Heart left ventricle (tissue), 16 donors: ENCODE results near the gene FNBP1. TPM values are rescaled to one million over a fixed set of nuclear protein-coding genes. Genes with fewer than 3 reads are reported as not detected.

ENCODE experiments used
- ATAC-seq, 4 donors: fragments of 200-7000 bp; cut with Tn5 transposase; one replicate each; pipeline ENCODE4 v1.9.1; 2020 to 2022; ENCODE audit warnings: moderate library complexity in 4 of 4, mild to moderate bottlenecking in 3 of 4, moderate number of reproducible peaks in 1 of 4
- DNase-seq, 5 donors: peaks; one replicate each; pipeline ENCODE4 v3.0.0-alpha.2; 2020
- H3K27ac ChIP-seq, 12 donors: fragments of 200-600 bp; sonication (generic) in 4 of 12; one replicate each; pipeline versions ENCODE4 v1.5.0 to v1.8.0; 2016 to 2022; ENCODE audit warnings: mild to moderate bottlenecking in 2 of 12
- H3K27me3 ChIP-seq, 9 donors: fragments of 200-600 bp; sonication (generic) in 2 of 9; one replicate each; pipeline versions ENCODE4 v1.5.1 to v1.8.0; 2016 to 2022; ENCODE audit warnings: mild to moderate bottlenecking in 3 of 9
- H3K36me3 ChIP-seq, 9 donors: fragments of 200-600 bp; sonication (generic) in 2 of 9; one replicate each; pipeline versions ENCODE4 v1.5.0 to v1.8.0; 2018 to 2022; ENCODE audit warnings: mild to moderate bottlenecking in 2 of 9
- H3K4me1 ChIP-seq, 12 donors: fragments of 200-600 bp; sonication (generic) in 4 of 12; one replicate each; pipeline versions ENCODE4 v1.5.0 to v1.8.0; 2016 to 2022; ENCODE audit warnings: mild to moderate bottlenecking in 3 of 12
- H3K4me3 ChIP-seq, 12 donors: fragments of 200-600 bp; sonication (generic) in 4 of 12; one replicate each; pipeline versions ENCODE4 v1.5.0 to v1.8.0; 2017 to 2022; ENCODE audit warnings: mild to moderate bottlenecking in 9 of 12, moderate library complexity in 4 of 12
- H3K9me3 ChIP-seq, 12 donors: fragments of 200-600 bp; sonication (generic) in 4 of 12; one replicate each; pipeline versions ENCODE4 v1.5.0 to v1.8.0; 2016 to 2022; ENCODE audit warnings: mild to moderate bottlenecking in 1 of 12
- POLR2A ChIP-seq, 2 donors: fragments of 450-650 bp; IDR thresholded peaks; one replicate each; pipeline ENCODE4 v1.6.1; 2017; ENCODE audit warnings: antibody characterized with exemption in 2 of 2, mild to moderate bottlenecking in 2 of 2, moderate library complexity in 2 of 2
- WGBS, 4 donors: extraction: QIAGEN DNeasy Blood & Tissue Kit in 2 of 4; methylation state at CpG; one replicate each; pipeline versions ENCODE4 v1.1.5 to v1.1.7; 2013 to 2018; 5-methylcytosine and 5-hydroxymethylcytosine counted together
- intact Hi-C, 10 donors: fragments of 100-400 bp; cut with DNase I; formaldehyde crosslinking; loops; one replicate each; pipeline versions ENCODE4 v1.11.1 to v1.14.2; 2022
- polyA plus RNA-seq, 2 donors: library from polyadenylated mRNA; stranded (reverse); fragments of 200-250 nt; gene quantifications; one replicate each; pipeline ENCODE4 v1.2.3, GENCODE V29; 2013
- total RNA-seq, 9 donors: library from RNA; depleted of rRNA in 2 of 9; stranded (reverse); fragments of >200 nt in 2 of 9; fragmentation: NEBNext Ultra II Directional in 3 of 9; extraction: Animal tissue kit (Norgen Biotek cat#: 25700) in 3 of 9; gene quantifications; one replicate each; pipeline versions ENCODE4 v1.1.0 to v1.2.4, GENCODE V29; 2016 to 2023
- TF ChIP-seq, protein P1 (sequence below), 12 donors: fragments of 200-600 bp; sonication (generic) in 4 of 12; IDR thresholded peaks; one replicate each; pipeline versions ENCODE4 v1.5.0 to v1.8.0; 2018 to 2022; ENCODE audit warnings: antibody characterized with exemption in 12 of 12, mild to moderate bottlenecking in 5 of 12
- donor health status: ischemic (EF 13 %, LVEDD 7.1; RV severe dilation, severe dysfunction).
- donor health status: healthy with polysubstance abuse.
- donor health status: DM: no; HTN: yes; CAD: no.
- donor health status: DM: no; HTN: no; CAD: no.
- donor health status: ischemic (EF 25% LVEDD 6.9; RV normal size, moderate dysfunction).
- donor health status: ischemic (EF 25% LVEDD 5.7; RV mildly dilated, moderate dysfunction).
- donor health status: healthy.
- donor health status: DM: yes; HTN: yes; CAD: no.
- donor health status: ischemic (EF 35%, LVEDD 5.7; RV mildly dilated, moderate dysfunction).
- donor health status: nonischemic (EF 11% LVEDD 7.7; RV severe dilation, severe dysfunction).
- donor health status: DM: yes; HTN: yes; CAD: no.
- donor health status: PGD.
- donor health status: ischemic (EF 29% LVEDD 5.4; RV normal size, mild dysfunction).
- donor health status: nonischemic (EF 23%, LVEDD 6.1; RV moderate dilation, normal function).

FNBP1 gene
- total and polyA plus RNA-seq, 11 donors: 6.9 to 47.3 (median 24.1) TPM

DNA sequence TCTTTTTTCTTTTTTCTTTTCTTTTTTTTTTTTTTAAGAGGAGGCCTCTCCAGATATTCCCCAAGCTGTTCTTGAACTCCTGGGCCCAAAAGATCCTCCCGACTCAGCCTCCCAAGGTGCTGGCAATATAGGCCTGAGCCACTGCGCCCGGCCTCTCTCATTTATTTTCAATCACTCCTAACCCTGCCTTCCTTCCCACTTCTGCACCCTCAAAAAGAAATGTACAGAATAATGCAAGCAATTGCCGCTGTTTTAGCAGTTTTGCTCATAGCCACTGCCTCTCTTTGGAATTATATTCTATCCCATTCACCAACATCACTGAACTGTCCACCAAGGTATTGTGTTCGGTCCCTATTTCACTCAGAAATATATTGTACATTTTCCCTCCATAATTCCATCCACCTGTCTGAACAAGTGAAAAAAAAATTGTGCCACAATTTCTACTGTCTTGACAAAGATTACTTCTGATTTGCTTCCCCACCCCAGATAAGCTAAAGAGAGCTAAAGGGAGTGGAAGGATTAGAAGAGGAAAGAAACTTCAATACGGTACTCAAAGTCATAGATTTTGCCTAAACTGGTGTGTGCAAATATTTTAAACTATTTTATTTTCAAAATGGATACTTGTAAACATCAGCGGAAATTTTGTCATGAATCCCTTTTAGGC lies 1.9 kb downstream of the FNBP1 start:
- no peaks in the 10 kb centered on the region for H3K36me3 ChIP-seq
- DNase-seq (no peak), ATAC-seq (no peak)
- H3K9me3 ChIP-seq: no peaks in the 10 kb centered on the region
- H3K27ac ChIP-seq: peak overlapping the region in 7 of 12 donors; percentile 91 to 97 (median 96)
- H3K27me3 ChIP-seq: no peaks in the 10 kb centered on the region
- 74 to 82% (median 78%) methylated on average over 7 of the region's 7 CpGs for WGBS, 4 donors
- TF ChIP-seq, protein P1, sequence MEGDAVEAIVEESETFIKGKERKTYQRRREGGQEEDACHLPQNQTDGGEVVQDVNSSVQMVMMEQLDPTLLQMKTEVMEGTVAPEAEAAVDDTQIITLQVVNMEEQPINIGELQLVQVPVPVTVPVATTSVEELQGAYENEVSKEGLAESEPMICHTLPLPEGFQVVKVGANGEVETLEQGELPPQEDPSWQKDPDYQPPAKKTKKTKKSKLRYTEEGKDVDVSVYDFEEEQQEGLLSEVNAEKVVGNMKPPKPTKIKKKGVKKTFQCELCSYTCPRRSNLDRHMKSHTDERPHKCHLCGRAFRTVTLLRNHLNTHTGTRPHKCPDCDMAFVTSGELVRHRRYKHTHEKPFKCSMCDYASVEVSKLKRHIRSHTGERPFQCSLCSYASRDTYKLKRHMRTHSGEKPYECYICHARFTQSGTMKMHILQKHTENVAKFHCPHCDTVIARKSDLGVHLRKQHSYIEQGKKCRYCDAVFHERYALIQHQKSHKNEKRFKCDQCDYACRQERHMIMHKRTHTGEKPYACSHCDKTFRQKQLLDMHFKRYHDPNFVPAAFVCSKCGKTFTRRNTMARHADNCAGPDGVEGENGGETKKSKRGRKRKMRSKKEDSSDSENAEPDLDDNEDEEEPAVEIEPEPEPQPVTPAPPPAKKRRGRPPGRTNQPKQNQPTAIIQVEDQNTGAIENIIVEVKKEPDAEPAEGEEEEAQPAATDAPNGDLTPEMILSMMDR (IDR thresholded peaks at IDR 0.05): no peak
- TF ChIP-seq POLR2A (IDR thresholded peaks at IDR 0.05): no peak
- peak overlapping the region in 9 of 12 donors; percentile 65 to 97 (median 94) for H3K4me3 ChIP-seq
- peaks cover 0 to 82% (median 28%) of the 10 kb centered on the region in 12 donors for H3K4me1 ChIP-seq
- intact Hi-C loops: loop anchor here in 5 of 10 donors (5.0 to 10.0 kb wide), 5 partner anchors 74 to 154 kb away; no protein-coding TSS in a partner anchor

DNA sequence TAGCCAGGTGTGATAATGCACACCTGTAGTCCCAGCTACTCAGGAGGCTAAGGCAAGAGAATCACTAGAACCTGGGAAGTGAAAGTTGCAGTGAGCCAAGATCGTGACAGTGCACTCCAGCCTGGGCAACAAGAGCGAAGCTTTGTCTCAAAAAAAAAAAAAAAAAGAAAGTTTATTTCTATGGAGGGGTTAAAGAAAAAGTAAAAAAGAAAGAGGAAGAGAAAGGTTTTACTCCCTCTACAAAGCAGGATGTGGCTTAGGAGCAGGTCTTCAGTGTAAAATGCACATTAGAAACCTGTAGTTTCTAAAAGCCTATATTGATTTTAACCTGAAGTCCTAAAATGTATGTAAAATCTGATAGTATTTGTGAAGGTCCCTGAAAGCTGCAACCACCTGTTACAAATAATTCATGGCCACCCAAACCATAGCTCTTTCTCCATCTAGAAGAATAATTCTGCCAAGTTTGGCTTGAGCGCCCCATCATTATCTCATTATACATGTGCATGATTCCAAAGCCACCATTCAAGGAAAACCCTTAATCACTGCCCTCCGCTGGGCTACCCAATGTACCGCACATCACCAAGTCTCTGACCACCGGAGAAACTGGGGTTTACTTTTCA lies 3.4 kb downstream of the FNBP1 start:
- intact Hi-C loops: loop anchor here in 6 of 10 donors (5.0 to 10.0 kb wide), 5 partner anchors 72 to 152 kb away; no protein-coding TSS in a partner anchor
- H3K27me3 ChIP-seq: no peaks in the 10 kb centered on the region
- TF ChIP-seq POLR2A (IDR thresholded peaks at IDR 0.05): no peak
- TF ChIP-seq, protein P1 (IDR thresholded peaks at IDR 0.05): peak in 1 of 12 donors; percentile 11
- 81 to 92% (median 88%) methylated on average over 6 of the region's 6 CpGs for WGBS, 4 donors
- DNase-seq (no peak), ATAC-seq (no peak)
- no peaks in the 10 kb centered on the region for H3K9me3 ChIP-seq
- no peaks in the 10 kb centered on the region for H3K36me3 ChIP-seq
- H3K4me1 ChIP-seq: peaks cover 0 to 82% (median 25%) of the 10 kb centered on the region in 12 donors
- H3K27ac ChIP-seq: peak overlapping the region in 2 of 12 donors; percentile 96 to 97
- peak overlapping the region in 3 of 12 donors; percentile 13 to 94 (median 22) for H3K4me3 ChIP-seq

DNA sequence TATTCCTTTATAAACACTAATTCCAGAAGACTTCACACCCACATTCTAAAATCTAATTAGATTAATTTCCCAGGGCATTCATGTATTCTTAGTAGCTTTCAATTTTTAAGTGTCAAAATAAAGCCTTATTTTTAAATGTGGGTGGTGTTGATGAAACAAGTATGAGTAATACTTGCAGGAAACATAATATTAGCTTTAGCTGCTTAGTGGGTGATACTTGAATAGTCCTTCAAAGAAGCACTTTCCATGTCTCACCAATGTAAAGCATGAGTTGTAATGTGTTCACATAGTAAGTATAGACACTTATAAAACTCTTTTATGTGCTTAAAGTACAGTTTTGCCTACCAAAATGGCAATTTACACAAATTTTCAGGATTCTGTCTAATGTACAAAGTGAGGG lies 6.9 kb downstream of the FNBP1 start:
- intact Hi-C loops: loop anchor here in 1 of 10 donors (10.0 kb wide), 1 partner anchor 71 kb away; no protein-coding TSS in a partner anchor
- Histone ChIP-seq H3K4me3 (no peak overlapping the region), H3K4me1 (peaks cover 0 to 96% (median 24%) of the 10 kb centered on the region in 12 donors), H3K9me3 (no peaks in the 10 kb centered on the region), H3K27me3 (no peaks in the 10 kb centered on the region), H3K27ac (peak overlapping the region in 2 of 12 donors; percentile 35 to 60), H3K36me3 (no peaks in the 10 kb centered on the region)
- ATAC-seq (peak in 3 of 4 donors; percentile 21 to 51 (median 36)), DNase-seq (no peak)
- TF ChIP-seq, protein P1 (IDR thresholded peaks at IDR 0.05): no peak
- no peak for TF ChIP-seq POLR2A (IDR thresholded peaks at IDR 0.05)

DNA sequence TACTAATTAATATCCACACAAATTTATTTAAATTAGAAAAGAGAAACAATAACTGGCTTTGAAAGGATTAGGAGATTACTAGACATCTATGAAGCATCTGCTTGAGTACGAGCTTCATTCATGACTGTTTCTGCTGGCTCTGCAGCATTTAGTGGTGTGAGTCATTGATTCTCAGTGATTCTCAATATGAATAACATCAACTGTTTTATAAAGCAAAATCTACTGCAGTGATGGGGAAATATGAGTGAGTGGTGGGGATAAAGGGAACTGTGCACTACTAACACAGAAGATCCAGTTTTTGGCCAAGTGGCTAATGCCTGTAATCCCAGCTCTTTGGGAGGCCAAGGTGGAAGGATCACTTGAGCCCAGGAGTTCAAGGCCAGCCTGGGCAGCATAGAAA lies 8.4 kb downstream of the FNBP1 start:
- H3K27ac ChIP-seq: peak overlapping the region in 2 of 12 donors; percentile 12 to 60
- intact Hi-C loops: loop anchor here in 1 of 10 donors (10.0 kb wide), 1 partner anchor 70 kb away; no protein-coding TSS in a partner anchor
- DNase-seq: no peak
- H3K4me1 ChIP-seq: peaks cover 0 to 96% (median 25%) of the 10 kb centered on the region in 12 donors
- ATAC-seq: peak in 3 of 4 donors; percentile 20 to 50 (median 45)
- no peaks in the 10 kb centered on the region for H3K36me3 ChIP-seq
- TF ChIP-seq, protein P1 (IDR thresholded peaks at IDR 0.05): no peak
- TF ChIP-seq POLR2A (IDR thresholded peaks at IDR 0.05): no peak
- whole genome bisulfite sequencing, 4 donors: 54 to 88% (median 77%) methylated on average over 1 of the region's 1 CpG
- H3K4me3 ChIP-seq: no peak overlapping the region
- no peaks in the 10 kb centered on the region for H3K27me3 ChIP-seq
- H3K9me3 ChIP-seq: no peaks in the 10 kb centered on the region
